HTERT RPE-1 (cell line): Measurements from ENCODE around the gene C18orf54.
"Not testable (repeated sequence)": the region's sequence is repeated elsewhere in the genome, so short reads cannot be mapped to it uniquely, and the experiment has no call there.

Experiments
- in situ Hi-C: fragments of 300-500 bp; cut with MboI; formaldehyde crosslinking; loops from 4 replicates; pipeline ENCODE4 v1.14.3; 2020; ENCODE audit warnings: low sequenced_read_pairs

C18orf54 gene

GRCh38 chr18:54386800-54387495 lies 29.2 kb downstream of the C18orf54 start:
- in situ Hi-C loops = not testable (repeated sequence)

GRCh38 chr18:54387631-54388030 lies 29.9 kb downstream of the C18orf54 start:
- in situ Hi-C loops = no loop called here

- in situ Hi-C loops = no loop called here
These were observed 30.8 kb downstream of the C18orf54 start for GRCh38 chr18:54388203-54389142.

- in situ Hi-C loops = no loop called here
These were observed 31.4 kb downstream of the C18orf54 start for GRCh38 chr18:54389143-54389505.

GRCh38 chr18:54390838-54391237 lies 33.1 kb downstream of the C18orf54 start:
- in situ Hi-C loops = no loop called here

GRCh38 chr18:54392543-54393023 lies 34.9 kb downstream of the C18orf54 start:
- in situ Hi-C loops = no loop called here

GRCh38 chr18:54393648-54394294 lies 36.1 kb downstream of the C18orf54 start:
- in situ Hi-C loops = no loop called here

- in situ Hi-C loops = no loop called here
These were observed 39.1 kb downstream of the C18orf54 start for GRCh38 chr18:54396760-54397159.

GRCh38 chr18:54405290-54405689 lies 47.6 kb downstream of the C18orf54 start:
- in situ Hi-C loops = no loop called here

GRCh38 chr18:54411781-54412180 lies 54.1 kb downstream of the C18orf54 start:
- in situ Hi-C loops = no loop called here

GRCh38 chr18:54415086-54415485 lies 57.4 kb downstream of the C18orf54 start:
- in situ Hi-C loops = no loop called here

- in situ Hi-C loops = no loop called here
These were observed 58.7 kb downstream of the C18orf54 start for GRCh38 chr18:54416436-54416835.

GRCh38 chr18:54423831-54424230 lies 66.1 kb downstream of the C18orf54 start:
- in situ Hi-C loops = no loop called here

- in situ Hi-C loops = no loop called here
These were observed 68.5 kb downstream of the C18orf54 start for GRCh38 chr18:54426085-54426665.
